HG03469 (cell line): ENCODE results near the gene DOCK1.
"Not testable (repeated sequence)": the region's sequence is repeated elsewhere in the genome, so short reads cannot be mapped to it uniquely, and the experiment has no call there.

Experiments used
- ATAC-seq: cut with Tn5 transposase; IDR thresholded peaks from one replicate; pipeline ENCODE4 v1.9.1; 2021; ENCODE audit warnings: mild to moderate bottlenecking, moderate library complexity, moderate number of reproducible peaks; ENCODE audit not compliant: unreplicated experiment

DOCK1 gene

GRCh38 chr10:126924180-126924914 lies 19.1 kb downstream of the DOCK1 start:
- ATAC-seq: no peak

GRCh38 chr10:126924915-126925300 lies 19.7 kb downstream of the DOCK1 start:
- no peak for ATAC-seq

- no peak for ATAC-seq
Measured at GRCh38 chr10:126926568-126926967, 21.3 kb downstream of the DOCK1 start.

- ATAC-seq: no peak
Measured at GRCh38 chr10:126927799-126928198, 22.6 kb downstream of the DOCK1 start.

- no peak for ATAC-seq
Measured at GRCh38 chr10:126928274-126928673, 23.0 kb downstream of the DOCK1 start.

GRCh38 chr10:126929391-126929790 lies 24.2 kb downstream of the DOCK1 start:
- no peak for ATAC-seq

- ATAC-seq: no peak
Measured at GRCh38 chr10:126930131-126930882, 25.1 kb downstream of the DOCK1 start.

GRCh38 chr10:126930883-126931503 lies 25.8 kb downstream of the DOCK1 start:
- no peak for ATAC-seq

- no peak for ATAC-seq
Measured at GRCh38 chr10:126931544-126931943, 26.3 kb downstream of the DOCK1 start.

- no peak for ATAC-seq
Measured at GRCh38 chr10:126932516-126932915, 27.3 kb downstream of the DOCK1 start.

- no peak for ATAC-seq
Measured at GRCh38 chr10:126933116-126933515, 27.9 kb downstream of the DOCK1 start.

GRCh38 chr10:126935263-126935946 lies 30.2 kb downstream of the DOCK1 start:
- no peak for ATAC-seq

- no peak for ATAC-seq
Measured at GRCh38 chr10:126937026-126937425, 31.8 kb downstream of the DOCK1 start.

- ATAC-seq: not testable (repeated sequence)
Measured at GRCh38 chr10:126938121-126938520, 32.9 kb downstream of the DOCK1 start.

GRCh38 chr10:126939706-126940105 lies 34.5 kb downstream of the DOCK1 start:
- ATAC-seq: no peak

GRCh38 chr10:126940670-126941310 lies 35.6 kb downstream of the DOCK1 start:
- ATAC-seq: no peak

- ATAC-seq: no peak
Measured at GRCh38 chr10:126944191-126944590, 39.0 kb downstream of the DOCK1 start.

GRCh38 chr10:126945351-126946030 lies 40.3 kb downstream of the DOCK1 start:
- ATAC-seq: no peak

- ATAC-seq: no peak
Measured at GRCh38 chr10:126946746-126947145, 41.5 kb downstream of the DOCK1 start.
